Measurements from ENCODE around the gene ARL4A. TPM values are rescaled to one million over a fixed set of nuclear protein-coding genes. Genes with fewer than 3 reads are reported as not detected.
"Not testable (repeated sequence)": the region's sequence is repeated elsewhere in the genome, so short reads cannot be mapped to it uniquely, and the experiment has no call there.

Gene ARL4A
- total RNA-seq, 1 experiment from 2014 or later: 32.2 TPM

GRCh38 chr7:12690041-12690878 lies 2.8 kb downstream of the ARL4A start:
- DNase-seq (ENCODE audit: low read depth, low spot score): no peak
- in situ Hi-C loops (cut with HindIII; ENCODE audit: low pct_unique_long_range_greater_than_20kb, low sequenced_read_pairs): no loop called here

- DNase-seq (ENCODE audit: low read depth, low spot score); in situ Hi-C loops (cut with HindIII; ENCODE audit: low pct_unique_long_range_greater_than_20kb, low sequenced_read_pairs): not testable (repeated sequence)
Measured at GRCh38 chr7:12691388-12691787, 4.0 kb downstream of the ARL4A start.

GRCh38 chr7:12692035-12692434 lies 4.6 kb downstream of the ARL4A start:
- in situ Hi-C loops (cut with HindIII; ENCODE audit: low pct_unique_long_range_greater_than_20kb, low sequenced_read_pairs): no loop called here
- no peak for DNase-seq (ENCODE audit: low read depth, low spot score)

- in situ Hi-C loops (cut with HindIII; ENCODE audit: low pct_unique_long_range_greater_than_20kb, low sequenced_read_pairs): no loop called here
- DNase-seq (ENCODE audit: low read depth, low spot score): no peak
Measured at GRCh38 chr7:12692479-12693259, 5.2 kb downstream of the ARL4A start.

- DNase-seq (ENCODE audit: low read depth, low spot score): no peak
- in situ Hi-C loops (cut with HindIII; ENCODE audit: low pct_unique_long_range_greater_than_20kb, low sequenced_read_pairs): no loop called here
Measured at GRCh38 chr7:12694817-12695216, 7.4 kb downstream of the ARL4A start.

GRCh38 chr7:12695965-12696364 lies 8.5 kb downstream of the ARL4A start:
- no peak for DNase-seq (ENCODE audit: low read depth, low spot score)
- in situ Hi-C loops (cut with HindIII; ENCODE audit: low pct_unique_long_range_greater_than_20kb, low sequenced_read_pairs): no loop called here

GRCh38 chr7:12699299-12699698 lies 11.9 kb downstream of the ARL4A start:
- no peak for DNase-seq (ENCODE audit: low read depth, low spot score)
- in situ Hi-C loops (cut with HindIII; ENCODE audit: low pct_unique_long_range_greater_than_20kb, low sequenced_read_pairs): no loop called here

GRCh38 chr7:12701433-12701832 lies 14.0 kb downstream of the ARL4A start:
- no peak for DNase-seq (ENCODE audit: low read depth, low spot score)
- in situ Hi-C loops (cut with HindIII; ENCODE audit: low pct_unique_long_range_greater_than_20kb, low sequenced_read_pairs): no loop called here

GRCh38 chr7:12703881-12704280 lies 16.4 kb downstream of the ARL4A start:
- DNase-seq (ENCODE audit: low read depth, low spot score): no peak
- in situ Hi-C loops (cut with HindIII; ENCODE audit: low pct_unique_long_range_greater_than_20kb, low sequenced_read_pairs): no loop called here

- in situ Hi-C loops (cut with HindIII; ENCODE audit: low pct_unique_long_range_greater_than_20kb, low sequenced_read_pairs): no loop called here
- no peak for DNase-seq (ENCODE audit: low read depth, low spot score)
Measured at GRCh38 chr7:12705878-12706277, 18.4 kb downstream of the ARL4A start.

- in situ Hi-C loops (cut with HindIII; ENCODE audit: low pct_unique_long_range_greater_than_20kb, low sequenced_read_pairs): no loop called here
- DNase-seq (ENCODE audit: low read depth, low spot score): no peak
Measured at GRCh38 chr7:12706900-12707536, 19.6 kb downstream of the ARL4A start.

- in situ Hi-C loops (cut with HindIII; ENCODE audit: low pct_unique_long_range_greater_than_20kb, low sequenced_read_pairs): no loop called here
- DNase-seq (ENCODE audit: low read depth, low spot score): no peak
Measured at GRCh38 chr7:12708314-12708713, 20.9 kb downstream of the ARL4A start.

GRCh38 chr7:12709726-12710502 lies 22.5 kb downstream of the ARL4A start:
- no peak for DNase-seq (ENCODE audit: low read depth, low spot score)
- in situ Hi-C loops (cut with HindIII; ENCODE audit: low pct_unique_long_range_greater_than_20kb, low sequenced_read_pairs): no loop called here

- no peak for DNase-seq (ENCODE audit: low read depth, low spot score)
Measured at GRCh38 chr7:12711124-12711523, 23.7 kb downstream of the ARL4A start.

GRCh38 chr7:12712236-12712635 lies 24.8 kb downstream of the ARL4A start:
- in situ Hi-C loops (cut with HindIII; ENCODE audit: low pct_unique_long_range_greater_than_20kb, low sequenced_read_pairs): no loop called here
- no peak for DNase-seq (ENCODE audit: low read depth, low spot score)

More at GRCh38 chr7:12711124-12711523, 23.7 kb downstream of the ARL4A start:
- in situ Hi-C loops (cut with HindIII; ENCODE audit: low pct_unique_long_range_greater_than_20kb, low sequenced_read_pairs): no loop called here

GRCh38 chr7:12713625-12714378 lies 26.4 kb downstream of the ARL4A start:
- DNase-seq (ENCODE audit: low read depth, low spot score): no peak
- in situ Hi-C loops (cut with HindIII; ENCODE audit: low pct_unique_long_range_greater_than_20kb, low sequenced_read_pairs): no loop called here

- no peak for DNase-seq (ENCODE audit: low read depth, low spot score)
- in situ Hi-C loops (cut with HindIII; ENCODE audit: low pct_unique_long_range_greater_than_20kb, low sequenced_read_pairs): no loop called here
Measured at GRCh38 chr7:12714379-12714737, 26.9 kb downstream of the ARL4A start.
